Heart left ventricle (tissue), 16 donors: ENCODE data around the gene TUBB2A. TPM values are rescaled to one million over a fixed set of nuclear protein-coding genes. Genes with fewer than 3 reads are reported as not detected.
"Not testable (repeated sequence)": the region's sequence is repeated elsewhere in the genome, so short reads cannot be mapped to it uniquely, and the experiment has no call there.

ENCODE experiments used
- ATAC-seq, 4 donors: fragments of 200-7000 bp; cut with Tn5 transposase; one replicate each; pipeline ENCODE4 v1.9.1; 2020 to 2022; ENCODE audit warnings: moderate library complexity in 4 of 4, mild to moderate bottlenecking in 3 of 4, moderate number of reproducible peaks in 1 of 4
- DNase-seq, 5 donors: peaks; one replicate each; pipeline ENCODE4 v3.0.0-alpha.2; 2020
- H3K27ac ChIP-seq, 12 donors: fragments of 200-600 bp; sonication (generic) in 4 of 12; one replicate each; pipeline versions ENCODE4 v1.5.0 to v1.8.0; 2016 to 2022; ENCODE audit warnings: mild to moderate bottlenecking in 2 of 12
- H3K27me3 ChIP-seq, 9 donors: fragments of 200-600 bp; sonication (generic) in 2 of 9; one replicate each; pipeline versions ENCODE4 v1.5.1 to v1.8.0; 2016 to 2022; ENCODE audit warnings: mild to moderate bottlenecking in 3 of 9
- H3K36me3 ChIP-seq, 9 donors: fragments of 200-600 bp; sonication (generic) in 2 of 9; one replicate each; pipeline versions ENCODE4 v1.5.0 to v1.8.0; 2018 to 2022; ENCODE audit warnings: mild to moderate bottlenecking in 2 of 9
- H3K4me1 ChIP-seq, 12 donors: fragments of 200-600 bp; sonication (generic) in 4 of 12; one replicate each; pipeline versions ENCODE4 v1.5.0 to v1.8.0; 2016 to 2022; ENCODE audit warnings: mild to moderate bottlenecking in 3 of 12
- H3K4me3 ChIP-seq, 12 donors: fragments of 200-600 bp; sonication (generic) in 4 of 12; one replicate each; pipeline versions ENCODE4 v1.5.0 to v1.8.0; 2017 to 2022; ENCODE audit warnings: mild to moderate bottlenecking in 9 of 12, moderate library complexity in 4 of 12
- H3K9me3 ChIP-seq, 12 donors: fragments of 200-600 bp; sonication (generic) in 4 of 12; one replicate each; pipeline versions ENCODE4 v1.5.0 to v1.8.0; 2016 to 2022; ENCODE audit warnings: mild to moderate bottlenecking in 1 of 12
- CTCF ChIP-seq, 12 donors: fragments of 200-600 bp; sonication (generic) in 4 of 12; IDR thresholded peaks; one replicate each; pipeline versions ENCODE4 v1.5.0 to v1.8.0; 2018 to 2022; ENCODE audit warnings: antibody characterized with exemption in 12 of 12, mild to moderate bottlenecking in 5 of 12
- POLR2A ChIP-seq, 2 donors: fragments of 450-650 bp; IDR thresholded peaks; one replicate each; pipeline ENCODE4 v1.6.1; 2017; ENCODE audit warnings: antibody characterized with exemption in 2 of 2, mild to moderate bottlenecking in 2 of 2, moderate library complexity in 2 of 2
- WGBS, 4 donors: extraction: QIAGEN DNeasy Blood & Tissue Kit in 2 of 4; methylation state at CpG; one replicate each; pipeline versions ENCODE4 v1.1.5 to v1.1.7; 2013 to 2018; 5-methylcytosine and 5-hydroxymethylcytosine counted together
- intact Hi-C, 10 donors: fragments of 100-400 bp; cut with DNase I; formaldehyde crosslinking; loops; one replicate each; pipeline versions ENCODE4 v1.11.1 to v1.14.2; 2022
- polyA plus RNA-seq, 2 donors: library from polyadenylated mRNA; stranded (reverse); fragments of 200-250 nt; gene quantifications; one replicate each; pipeline ENCODE4 v1.2.3, GENCODE V29; 2013
- total RNA-seq, 9 donors: library from RNA; depleted of rRNA in 2 of 9; stranded (reverse); fragments of >200 nt in 2 of 9; fragmentation: NEBNext Ultra II Directional in 3 of 9; extraction: Animal tissue kit (Norgen Biotek cat#: 25700) in 3 of 9; gene quantifications; one replicate each; pipeline versions ENCODE4 v1.1.0 to v1.2.4, GENCODE V29; 2016 to 2023
- donor health status: ischemic (EF 13 %, LVEDD 7.1; RV severe dilation, severe dysfunction).
- donor health status: healthy with polysubstance abuse.
- donor health status: DM: no; HTN: yes; CAD: no.
- donor health status: DM: no; HTN: no; CAD: no.
- donor health status: ischemic (EF 25% LVEDD 6.9; RV normal size, moderate dysfunction).
- donor health status: ischemic (EF 25% LVEDD 5.7; RV mildly dilated, moderate dysfunction).
- donor health status: healthy.
- donor health status: DM: yes; HTN: yes; CAD: no.
- donor health status: ischemic (EF 35%, LVEDD 5.7; RV mildly dilated, moderate dysfunction).
- donor health status: nonischemic (EF 11% LVEDD 7.7; RV severe dilation, severe dysfunction).
- donor health status: DM: yes; HTN: yes; CAD: no.
- donor health status: PGD.
- donor health status: ischemic (EF 29% LVEDD 5.4; RV normal size, mild dysfunction).
- donor health status: nonischemic (EF 23%, LVEDD 6.1; RV moderate dilation, normal function).

TUBB2A gene
- total and polyA plus RNA-seq, 11 donors: 12.7 to 61.7 (median 26.0) TPM

- DNase-seq (peak in 3 of 5 donors; percentile 31 to 59 (median 50)), ATAC-seq (peak in 3 of 4 donors; percentile 34 to 89 (median 47))
- WGBS, 4 donors: 45 to 50% (median 48%) methylated on average over 19 of the region's 19 CpGs
- no peaks in the 10 kb centered on the region for H3K36me3 ChIP-seq
- intact Hi-C loops: no loop called here
- peak overlapping the region in 1 of 12 donors; percentile 8 for H3K4me3 ChIP-seq
- H3K4me1 ChIP-seq: peaks cover 0 to 10% (median 0%) of the 10 kb centered on the region in 12 donors
- peaks cover 0 to 7% (median 0%) of the 10 kb centered on the region in 12 donors for H3K9me3 ChIP-seq
- no peaks in the 10 kb centered on the region for H3K27me3 ChIP-seq
- peak overlapping the region in 10 of 12 donors; percentile 25 to 82 (median 70) for H3K27ac ChIP-seq
- TF ChIP-seq POLR2A (IDR thresholded peaks at IDR 0.05): no peak
- TF ChIP-seq CTCF (IDR thresholded peaks at IDR 0.05): no peak
Measured at GRCh38 chr6:3194535-3195419, 37.4 kb upstream of the TUBB2A start.

DNA sequence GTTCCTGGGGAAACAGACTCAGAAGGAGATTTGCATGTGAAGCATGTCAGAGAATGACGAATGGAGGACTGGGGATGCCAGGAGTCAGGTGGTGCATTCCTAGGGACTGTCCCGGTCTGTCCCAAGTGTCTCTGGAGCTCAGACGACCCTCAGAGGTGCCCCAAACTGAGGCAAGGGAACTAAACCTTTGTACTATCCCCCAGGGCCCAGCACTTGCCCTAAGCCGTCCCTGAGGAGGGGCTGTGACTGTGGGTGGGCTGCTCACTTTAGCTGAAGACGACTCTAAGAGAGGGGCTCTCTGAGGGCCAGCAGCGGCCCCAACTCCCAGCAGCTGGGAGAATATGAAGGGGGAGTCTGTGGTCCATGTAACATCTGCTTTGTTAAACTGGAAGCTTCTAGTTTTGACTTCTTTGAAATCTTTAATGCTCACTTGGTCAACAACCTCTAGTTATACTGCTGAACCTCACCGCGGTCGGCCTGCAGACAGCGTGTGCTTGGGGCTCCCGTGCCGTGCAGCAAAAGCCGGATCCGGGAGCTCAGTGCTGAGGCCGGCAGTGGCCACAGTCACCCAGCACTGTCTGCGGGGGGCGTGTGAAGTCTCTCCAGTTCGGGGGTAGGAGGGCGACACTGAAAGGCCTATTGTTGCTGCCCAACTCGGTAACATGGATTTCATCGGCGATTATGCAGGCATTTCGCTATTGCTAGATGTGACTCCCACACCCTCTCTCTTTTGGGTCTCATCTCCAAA, 35.9 kb upstream of the TUBB2A start:
- intact Hi-C loops: no loop called here
- no peak for ATAC-seq
- Histone ChIP-seq H3K27ac (no peak overlapping the region), H3K27me3 (no peaks in the 10 kb centered on the region), H3K36me3 (no peaks in the 10 kb centered on the region), H3K4me1 (peaks cover 0 to 10% (median 0%) of the 10 kb centered on the region in 12 donors), H3K9me3 (no peaks in the 10 kb centered on the region), H3K4me3 (no peak overlapping the region)
- 87 to 89% (median 87%) methylated on average over 21 to 23 of the region's 23 CpGs for WGBS, 4 donors
- no peak for DNase-seq
- TF ChIP-seq CTCF (IDR thresholded peaks at IDR 0.05): no peak

DNA sequence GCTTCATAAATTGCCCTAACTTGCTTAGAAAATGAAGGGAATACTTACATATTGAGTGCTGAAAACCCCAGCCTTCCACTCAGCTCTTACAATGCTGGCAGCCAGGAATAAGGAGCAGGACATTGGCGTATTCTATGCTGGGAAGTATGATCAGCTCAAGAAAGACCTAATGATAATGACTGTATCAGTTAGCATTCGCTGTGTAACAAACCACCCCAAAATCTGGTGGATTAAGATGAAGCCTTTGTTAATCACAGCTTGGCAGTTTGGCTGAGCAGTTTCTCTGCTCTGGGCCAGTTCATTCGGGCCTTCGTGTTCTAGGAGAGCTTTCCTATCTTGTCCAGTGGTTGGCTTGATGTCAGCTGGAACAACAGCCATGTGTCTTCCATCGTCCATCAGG, 33.4 kb upstream of the TUBB2A start:
- DNase-seq (no peak), ATAC-seq (no peak)
- Histone ChIP-seq H3K27ac (no peak overlapping the region), H3K9me3 (no peaks in the 10 kb centered on the region), H3K36me3 (no peaks in the 10 kb centered on the region), H3K4me1 (peaks cover 0 to 10% (median 0%) of the 10 kb centered on the region in 12 donors), H3K4me3 (no peak overlapping the region), H3K27me3 (no peaks in the 10 kb centered on the region)
- intact Hi-C loops: no loop called here
- WGBS, 4 donors: 85 to 98% (median 90%) methylated on average over 5 of the region's 5 CpGs
- TF ChIP-seq POLR2A (IDR thresholded peaks at IDR 0.05) (no peak), CTCF (IDR thresholded peaks at IDR 0.05) (no peak)

- 76 to 90% (median 88%) methylated on average over 4 of the region's 4 CpGs for WGBS, 4 donors
- Histone ChIP-seq H3K27me3 (no peaks in the 10 kb centered on the region), H3K4me1 (peaks cover 0 to 6% (median 0%) of the 10 kb centered on the region in 12 donors), H3K36me3 (no peaks in the 10 kb centered on the region), H3K9me3 (no peaks in the 10 kb centered on the region), H3K4me3 (no peak overlapping the region), H3K27ac (no peak overlapping the region)
- DNase-seq (no peak), ATAC-seq (no peak)
- no peak for TF ChIP-seq CTCF (IDR thresholded peaks at IDR 0.05)
- no peak for TF ChIP-seq POLR2A (IDR thresholded peaks at IDR 0.05)
- intact Hi-C loops: no loop called here
Measured at GRCh38 chr6:3190056-3190455, 32.7 kb upstream of the TUBB2A start.

- WGBS, 4 donors: 95 to 99% (median 96%) methylated on average over 6 to 10 of the region's 10 CpGs
Measured at GRCh38 chr6:3189192-3189591, 31.8 kb upstream of the TUBB2A start.

More at GRCh38 chr6:3189192-3189591, 31.8 kb upstream of the TUBB2A start:
- H3K36me3 ChIP-seq, DNase-seq, H3K27ac ChIP-seq, intact Hi-C loops, H3K27me3 ChIP-seq, ATAC-seq, H3K9me3 ChIP-seq, H3K4me1 ChIP-seq, H3K4me3 ChIP-seq: not testable (repeated sequence)
